DND-41 (cell line): ENCODE results near the gene BLOC1S6.

Experiments
- ATAC-seq: fragments of 200-7000 bp; cut with Tn5 transposase; 3 replicates; pipeline ENCODE4 v1.9.1; 2021; ENCODE audit warnings: low read depth; ENCODE audit not compliant: insufficient read depth
- DNase-seq: peaks from one replicate; pipeline ENCODE4 v3.0.0-alpha.2; 2020
- H2AFZ ChIP-seq: 2 replicates; pipeline ENCODE4 v1.6.0; 2012; ENCODE audit warnings: low read depth, low read length
- H3K27ac ChIP-seq: 2 replicates; pipeline ENCODE4 v1.5.1; 2012; ENCODE audit warnings: low read length, inconsistent platforms
- H3K27me3 ChIP-seq: fragments of 200-600 bp; sonication (generic); 2 replicates; pipeline ENCODE4 v1.6.0; 2012; ENCODE audit warnings: low read length, mild to moderate bottlenecking, inconsistent platforms; ENCODE audit not compliant: insufficient read depth, poor library complexity
- H3K36me3 ChIP-seq: 2 replicates; pipeline ENCODE4 v1.5.1; 2012; ENCODE audit warnings: low read length, inconsistent platforms; ENCODE audit not compliant: insufficient read depth
- H3K4me1 ChIP-seq: 2 replicates; pipeline ENCODE4 v1.5.1; 2012; ENCODE audit warnings: mild to moderate bottlenecking, low read length; ENCODE audit not compliant: insufficient read depth
- H3K4me2 ChIP-seq: 2 replicates; pipeline ENCODE4 v1.6.0; 2012; ENCODE audit warnings: mild to moderate bottlenecking, moderate library complexity, low read length, inconsistent platforms; ENCODE audit not compliant: insufficient read depth
- H3K4me3 ChIP-seq, 2 experiments: fragments of 200-600 bp in 1 of 2; shearing (Covaris generic) in 1 of 2; 2 replicates each; pipeline ENCODE4 v1.5.1; 2012 to 2016; ENCODE audit warnings: inconsistent platforms in 2 of 2, low read length in 2 of 2, mild to moderate bottlenecking in 2 of 2, low read depth in 1 of 2, moderate library complexity in 1 of 2
- H3K79me2 ChIP-seq: 2 replicates; pipeline ENCODE4 v1.6.0; 2012; ENCODE audit warnings: low read length, inconsistent platforms; ENCODE audit not compliant: insufficient read depth
- H3K9ac ChIP-seq: 2 replicates; pipeline ENCODE4 v1.6.0; 2012; ENCODE audit warnings: low read depth, mild to moderate bottlenecking, inconsistent platforms, low read length, moderate library complexity
- H3K9me3 ChIP-seq: 2 replicates; pipeline ENCODE4 v1.5.1; 2012; ENCODE audit warnings: low read length, moderate library complexity, mild to moderate bottlenecking, inconsistent platforms; ENCODE audit not compliant: insufficient read depth, severe bottlenecking
- H4K20me1 ChIP-seq: 2 replicates; pipeline ENCODE4 v1.6.0; 2012; ENCODE audit warnings: low read length; ENCODE audit not compliant: insufficient read depth
- EZH2 ChIP-seq: IDR thresholded peaks from 3 replicates; pipeline ENCODE4 v1.6.1; 2012; ENCODE audit warnings: borderline replicate concordance, low read depth, mild to moderate bottlenecking, moderate library complexity, low read length, inconsistent platforms; ENCODE audit not compliant: severe bottlenecking
- TF ChIP-seq, protein P1 (sequence below): IDR thresholded peaks from 2 replicates; pipeline ENCODE4 v1.5.1; 2012; ENCODE audit warnings: borderline replicate concordance, low read length, moderate library complexity, mild to moderate bottlenecking; ENCODE audit not compliant: poor library complexity, severe bottlenecking; ENCODE audit errors: extremely low read depth

BLOC1S6 gene

DNA sequence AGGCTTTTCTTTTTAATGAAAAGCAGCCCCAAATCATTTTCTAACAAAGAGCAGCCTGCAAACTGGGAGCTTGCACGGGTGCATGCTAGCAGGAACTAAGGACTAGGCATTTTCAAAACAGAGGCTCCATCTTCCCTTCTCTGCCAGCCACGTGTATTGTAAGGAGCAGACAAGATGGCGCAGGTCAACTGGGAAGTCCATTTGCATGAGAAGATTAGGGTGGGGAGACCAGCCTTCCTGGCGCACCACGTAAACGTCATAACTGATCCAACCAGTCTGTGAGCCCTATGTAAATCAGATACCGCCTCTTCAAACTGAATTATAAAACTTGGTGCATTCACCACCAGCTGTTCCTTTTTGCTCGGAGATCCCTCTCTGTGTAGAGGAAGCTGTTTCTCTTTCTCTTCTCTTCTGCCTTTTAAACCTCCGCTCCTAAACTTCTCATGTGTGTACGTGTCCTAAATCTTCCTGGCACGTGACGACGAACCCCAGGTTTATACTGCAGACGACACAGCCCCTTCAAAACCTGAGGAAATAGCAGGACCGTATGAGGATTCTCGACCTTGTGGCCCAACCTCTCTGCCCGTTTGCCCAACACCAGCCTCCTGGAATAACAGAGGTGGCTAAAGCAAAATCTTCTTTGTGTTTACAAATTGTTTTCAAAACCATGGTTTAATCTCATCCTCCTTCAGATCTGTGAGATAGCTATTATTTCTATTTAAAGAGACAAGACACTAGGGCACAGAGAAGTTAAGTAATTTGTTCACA lies 38.2 kb upstream of the BLOC1S6 start:
- Histone ChIP-seq H2AFZ (no peak overlapping the region), H3K4me3 (no peak overlapping the region), H3K9me3 (no peaks in the 10 kb centered on the region), H3K4me1 (no peaks in the 10 kb centered on the region), H3K79me2 (no peaks in the 10 kb centered on the region), H3K4me2 (no peak overlapping the region), H4K20me1 (no peaks in the 10 kb centered on the region), H3K9ac (no peak overlapping the region), H3K36me3 (no peaks in the 10 kb centered on the region), H3K27ac (no peak overlapping the region), H3K27me3 (no peaks in the 10 kb centered on the region)
- ATAC-seq: no peak
- TF ChIP-seq, protein P1, sequence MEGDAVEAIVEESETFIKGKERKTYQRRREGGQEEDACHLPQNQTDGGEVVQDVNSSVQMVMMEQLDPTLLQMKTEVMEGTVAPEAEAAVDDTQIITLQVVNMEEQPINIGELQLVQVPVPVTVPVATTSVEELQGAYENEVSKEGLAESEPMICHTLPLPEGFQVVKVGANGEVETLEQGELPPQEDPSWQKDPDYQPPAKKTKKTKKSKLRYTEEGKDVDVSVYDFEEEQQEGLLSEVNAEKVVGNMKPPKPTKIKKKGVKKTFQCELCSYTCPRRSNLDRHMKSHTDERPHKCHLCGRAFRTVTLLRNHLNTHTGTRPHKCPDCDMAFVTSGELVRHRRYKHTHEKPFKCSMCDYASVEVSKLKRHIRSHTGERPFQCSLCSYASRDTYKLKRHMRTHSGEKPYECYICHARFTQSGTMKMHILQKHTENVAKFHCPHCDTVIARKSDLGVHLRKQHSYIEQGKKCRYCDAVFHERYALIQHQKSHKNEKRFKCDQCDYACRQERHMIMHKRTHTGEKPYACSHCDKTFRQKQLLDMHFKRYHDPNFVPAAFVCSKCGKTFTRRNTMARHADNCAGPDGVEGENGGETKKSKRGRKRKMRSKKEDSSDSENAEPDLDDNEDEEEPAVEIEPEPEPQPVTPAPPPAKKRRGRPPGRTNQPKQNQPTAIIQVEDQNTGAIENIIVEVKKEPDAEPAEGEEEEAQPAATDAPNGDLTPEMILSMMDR: no peak
- TF ChIP-seq EZH2: no peak
- no peak for DNase-seq

DNA sequence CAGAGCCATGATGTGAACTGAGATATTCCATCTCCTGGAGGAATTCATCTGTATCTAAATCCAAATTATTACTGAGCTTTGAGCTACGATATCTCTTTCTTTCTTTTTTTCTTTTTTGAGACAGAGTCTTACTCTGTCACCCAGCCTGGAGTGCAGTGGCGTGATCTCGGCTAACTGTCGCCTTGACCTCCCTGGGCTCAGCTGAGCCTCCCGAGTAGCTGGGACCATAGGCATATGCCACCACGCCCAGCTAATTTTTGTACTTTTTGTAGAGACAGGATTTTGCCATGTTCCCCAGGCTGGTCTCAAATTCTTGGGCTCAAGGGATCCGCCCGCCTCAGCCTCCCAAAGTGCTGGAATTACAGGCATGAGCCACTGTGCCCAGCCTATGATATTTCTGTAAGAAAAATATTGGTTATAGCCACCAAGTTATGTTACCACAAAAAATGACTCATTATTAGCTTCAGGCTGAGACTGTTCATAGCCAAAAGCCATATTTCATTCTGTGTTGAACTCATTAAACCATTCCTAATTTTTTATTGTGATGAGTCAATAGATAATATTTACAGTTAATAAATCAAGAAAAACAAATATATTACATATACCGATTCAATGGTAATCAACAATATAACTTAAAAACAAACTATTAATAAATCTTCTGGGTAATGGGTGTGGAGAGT lies 37.5 kb upstream of the BLOC1S6 start:
- no peak overlapping the region for H3K27ac ChIP-seq
- no peaks in the 10 kb centered on the region for H4K20me1 ChIP-seq
- H3K36me3 ChIP-seq: no peaks in the 10 kb centered on the region
- no peaks in the 10 kb centered on the region for H3K9me3 ChIP-seq
- TF ChIP-seq EZH2: no peak
- TF ChIP-seq, protein P1: no peak
- H3K4me1 ChIP-seq: no peaks in the 10 kb centered on the region
- no peak for ATAC-seq
- no peak for DNase-seq
- H3K79me2 ChIP-seq: no peaks in the 10 kb centered on the region
- H3K4me3 ChIP-seq: no peak overlapping the region
- H3K4me2 ChIP-seq: no peak overlapping the region
- no peak overlapping the region for H2AFZ ChIP-seq
- no peak overlapping the region for H3K9ac ChIP-seq
- no peaks in the 10 kb centered on the region for H3K27me3 ChIP-seq

DNA sequence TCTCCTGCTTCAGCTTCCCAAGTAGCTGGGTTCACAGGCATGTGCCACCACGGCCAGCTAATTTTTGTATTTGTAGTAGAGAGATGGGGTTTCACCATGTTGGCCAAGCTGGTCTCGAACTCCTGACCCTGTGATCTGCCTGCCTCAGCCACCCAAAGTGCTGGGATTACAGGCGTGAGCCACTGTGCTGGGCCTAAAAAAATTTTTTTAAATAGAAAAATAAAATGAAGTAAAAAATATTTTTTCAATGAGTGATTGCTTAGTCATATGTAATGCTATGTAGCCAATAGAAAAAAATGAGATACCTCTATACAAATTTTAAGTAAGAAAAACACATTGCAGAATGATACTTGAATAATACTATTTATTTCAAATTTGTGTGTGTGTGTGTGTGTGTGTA lies 36.7 kb upstream of the BLOC1S6 start:
- H3K27ac ChIP-seq: no peak overlapping the region
- H3K4me1 ChIP-seq: no peaks in the 10 kb centered on the region
- DNase-seq (no peak), ATAC-seq (no peak)
- H4K20me1 ChIP-seq: no peaks in the 10 kb centered on the region
- no peak overlapping the region for H3K4me2 ChIP-seq
- no peak overlapping the region for H3K4me3 ChIP-seq
- no peaks in the 10 kb centered on the region for H3K9me3 ChIP-seq
- H3K36me3 ChIP-seq: no peaks in the 10 kb centered on the region
- H3K79me2 ChIP-seq: no peaks in the 10 kb centered on the region
- no peak overlapping the region for H3K9ac ChIP-seq
- TF ChIP-seq, protein P1: no peak
- TF ChIP-seq EZH2: no peak
- H2AFZ ChIP-seq: no peak overlapping the region
- H3K27me3 ChIP-seq: no peaks in the 10 kb centered on the region
